Gastrocnemius medialis (tissue), 4 donors: ENCODE data around the gene TIMM8A. TPM values are rescaled to one million over a fixed set of nuclear protein-coding genes. Genes with fewer than 3 reads are reported as not detected.

ENCODE experiments used
- ATAC-seq, 2 donors: fragments of 150-250 bp; one replicate each; pipeline ENCODE4 v1.9.1; 2016
- DNase-seq, 2 donors: peaks; one replicate each; pipeline ENCODE4 v3.0.0-alpha.2; 2019
- H3K27ac ChIP-seq, 4 donors: fragments of 200-600 bp; sonication (generic); 1 replicate in 1 of 4; 2 replicates in 3 of 4; pipeline ENCODE4 v1.5.1; 2016 to 2018; ENCODE audit warnings: mild to moderate bottlenecking in 2 of 4, moderate library complexity in 1 of 4
- H3K27me3 ChIP-seq, 3 donors: fragments of 200-600 bp; sonication (generic) in 2 of 3; 1 replicate in 1 of 3; 2 replicates in 2 of 3; pipeline versions ENCODE4 v1.5.1 to v1.6.0; 2016 to 2019; ENCODE audit warnings: mild to moderate bottlenecking in 1 of 3, moderate library complexity in 1 of 3
- H3K36me3 ChIP-seq, 2 donors: fragments of 200-600 bp; sonication (generic) in 1 of 2; one replicate each; pipeline ENCODE4 v1.5.1; 2017 to 2018
- H3K4me1 ChIP-seq, 2 donors: fragments of 200-600 bp; sonication (generic) in 1 of 2; one replicate each; pipeline ENCODE4 v1.5.1; 2016 to 2017; ENCODE audit warnings: mild to moderate bottlenecking in 2 of 2
- H3K4me3 ChIP-seq, 4 donors: fragments of 200-600 bp; sonication (generic) in 3 of 4; 1 replicate in 1 of 4; 2 replicates in 3 of 4; pipeline ENCODE4 v1.5.1; 2016 to 2019; ENCODE audit warnings: mild to moderate bottlenecking in 2 of 4
- H3K9me3 ChIP-seq, 3 donors: fragments of 200-600 bp; sonication (generic) in 2 of 3; 1 replicate in 1 of 3; 2 replicates in 2 of 3; pipeline ENCODE4 v1.5.1; 2016 to 2019
- CTCF ChIP-seq, 5 experiments: fragments of 450-650 bp in 3 of 5; fragments of 200-600 bp in 2 of 5; sonication (generic) in 2 of 5; IDR thresholded peaks in 4 of 5; conservative IDR thresholded peaks in 1 of 5; 1 replicate in 4 of 5; 2 replicates in 1 of 5; pipeline ENCODE4 v1.5.1; 2016 to 2019; ENCODE audit warnings: antibody characterized with exemption in 5 of 5, mild to moderate bottlenecking in 3 of 5, moderate library complexity in 3 of 5
- POLR2A ChIP-seq, 2 donors: fragments of 450-650 bp; IDR thresholded peaks; one replicate each; pipeline ENCODE4 v1.6.1; 2017; ENCODE audit warnings: antibody characterized with exemption in 2 of 2, mild to moderate bottlenecking in 2 of 2, moderate library complexity in 2 of 2
- in situ Hi-C, 4 donors: fragments of 200-750 bp; cut with MboI; loops; one replicate each; pipeline versions ENCODE4 v1.15.0 to v1.8.0; 2017; ENCODE audit warnings: low sequenced_read_pairs in 4 of 4
- intact Hi-C: fragments of 100-400 bp; cut with DNase I; formaldehyde crosslinking; loops from one replicate; pipeline ENCODE4 v1.15.1; 2023; ENCODE audit warnings: low total_unique reads
- total RNA-seq, 4 donors: library from RNA; depleted of rRNA; stranded (reverse); fragments of >200 nt; gene quantifications; one replicate each; pipeline versions ENCODE4 v1.1.0 to v1.2.3, GENCODE V29; 2016

The TIMM8A gene
- total RNA-seq, 4 donors from 2014 or later: 1.9 to 9.5 (median 4.9) TPM

GRCh38 chrX:101303790-101304189, 44.8 kb downstream of the TIMM8A start:
- Histone ChIP-seq H3K27me3 (no peaks in the 10 kb centered on the region), H3K4me3 (no peak overlapping the region), H3K36me3 (no peaks in the 10 kb centered on the region), H3K9me3 (no peaks in the 10 kb centered on the region), H3K27ac (no peak overlapping the region), H3K4me1 (no peaks in the 10 kb centered on the region)
- ATAC-seq (no peak), DNase-seq (no peak)
- intact Hi-C loops (no loop called here), in situ Hi-C loops (no loop called here)
- no peak for TF ChIP-seq POLR2A (IDR thresholded peaks at IDR 0.05)
- TF ChIP-seq CTCF (IDR thresholded peaks at IDR 0.05 in 4 of 5, conservative IDR thresholded peaks at IDR 0.05 in 1 of 5): no peak

Other genes starting within 250 kb of the TIMM8A start
- gene DRP2, start 129.0 kb downstream of the TIMM8A start, total RNA-seq: under 1 TPM in 2 of 4 donors, not detected in 2; 0.10 to 0.11 TPM
- not detected for gene TAF7L, start 57.4 kb downstream of the TIMM8A start, total RNA-seq
- 1 to 10 TPM in 1 of 4 donors, under 1 TPM in 2, not detected in 1; 0.75 to 1.5 (median 1.00) TPM for gene BTK, start 37.4 kb upstream of the TIMM8A start, total RNA-seq
- gene RPL36A, start 42.3 kb upstream of the TIMM8A start, total RNA-seq: 1,000 to 10,000 TPM in 3 of 4 donors, 100 to 1,000 TPM in 1; 627 to 1,470 (median 1,100) TPM
- gene GLA, start 59.2 kb upstream of the TIMM8A start, total RNA-seq: 10 to 100 TPM; 13.4 to 16.3 (median 14.6) TPM
- 10 to 100 TPM; 33.8 to 58.1 (median 43.3) TPM for gene HNRNPH2, start 59.5 kb upstream of the TIMM8A start, total RNA-seq
- 1 to 10 TPM in 2 of 4 donors, under 1 TPM in 2; 0.44 to 3.0 (median 1.1) TPM for gene ARMCX4, start 136.7 kb upstream of the TIMM8A start, total RNA-seq
- 10 to 100 TPM in 3 of 4 donors, 1 to 10 TPM in 1; 8.3 to 16.6 (median 12.8) TPM for gene ARMCX1, start 201.8 kb upstream of the TIMM8A start, total RNA-seq